HUES6 (cell line): ENCODE results near the gene PIGS.

Experiments
- H3K27ac ChIP-seq: 2 replicates; pipeline ENCODE4 v1.7.0; 2013; ENCODE audit warnings: low read depth, mild to moderate bottlenecking, low read length, inconsistent platforms
- H3K27me3 ChIP-seq: 2 replicates; pipeline ENCODE4 v1.6.1; 2013; ENCODE audit warnings: low read length; ENCODE audit not compliant: control insufficient read depth, insufficient read depth
- H3K36me3 ChIP-seq: 2 replicates; pipeline ENCODE4 v1.6.1; 2013; ENCODE audit warnings: low read length; ENCODE audit not compliant: control insufficient read depth, insufficient read depth
- H3K4me1 ChIP-seq: 2 replicates; pipeline ENCODE4 v1.6.1; 2013; ENCODE audit warnings: low read length; ENCODE audit not compliant: control insufficient read depth, insufficient read depth
- H3K4me3 ChIP-seq: 2 replicates; pipeline ENCODE4 v1.5.1; 2013; ENCODE audit warnings: low read depth, low read length
- H3K9ac ChIP-seq: one replicate; pipeline ENCODE4 v1.6.1; 2013; ENCODE audit warnings: mild to moderate bottlenecking, low read length
- H3K9me3 ChIP-seq: 2 replicates; pipeline ENCODE4 v1.6.1; 2013; ENCODE audit warnings: low read depth, low read length; ENCODE audit not compliant: control insufficient read depth, insufficient read depth

The PIGS gene

GRCh38 chr17:28538296-28538895 is 32.9 kb downstream of the PIGS start:
- Histone ChIP-seq H3K36me3 (no peaks in the 10 kb centered on the region), H3K9me3 (no peaks in the 10 kb centered on the region), H3K4me3 (no peak overlapping the region), H3K27me3 (no peaks in the 10 kb centered on the region), H3K4me1 (no peaks in the 10 kb centered on the region), H3K9ac (no peak overlapping the region), H3K27ac (no peak overlapping the region)

- no peak overlapping the region for H3K4me3 ChIP-seq
- no peak overlapping the region for H3K9ac ChIP-seq
- H3K27ac ChIP-seq, result no peak overlapping the region
- 0 out of 2 replicates have a peak, but pooled peaks cover 5% of the 10 kb centered on the region for H3K4me1 ChIP-seq
- H3K36me3 ChIP-seq, result no peaks in the 10 kb centered on the region
- H3K27me3 ChIP-seq, result no peaks in the 10 kb centered on the region
- no peaks in the 10 kb centered on the region for H3K9me3 ChIP-seq
Measured at GRCh38 chr17:28537219-28537610, 34.1 kb downstream of the PIGS start.

GRCh38 chr17:28536532-28537218 is 34.6 kb downstream of the PIGS start:
- Histone ChIP-seq H3K27me3 (no peaks in the 10 kb centered on the region), H3K36me3 (no peaks in the 10 kb centered on the region), H3K4me1 (0 out of 2 replicates have a peak, but pooled peaks cover 5% of the 10 kb centered on the region), H3K4me3 (no peak overlapping the region), H3K27ac (no peak overlapping the region), H3K9me3 (no peaks in the 10 kb centered on the region), H3K9ac (no peak overlapping the region)

- Histone ChIP-seq H3K9me3 (no peaks in the 10 kb centered on the region), H3K36me3 (no peaks in the 10 kb centered on the region), H3K4me1 (0 out of 2 replicates have a peak, but pooled peaks cover 5% of the 10 kb centered on the region), H3K9ac (no peak overlapping the region), H3K27ac (no peak overlapping the region), H3K4me3 (no peak overlapping the region), H3K27me3 (peaks cover 3% of the 10 kb centered on the region; the same call in 1 of the 2 replicates)
Measured at GRCh38 chr17:28534740-28535375, 36.5 kb downstream of the PIGS start.

GRCh38 chr17:28533091-28533807 is 38.1 kb downstream of the PIGS start:
- Histone ChIP-seq H3K27ac (no peak overlapping the region), H3K4me3 (no peak overlapping the region), H3K27me3 (peaks cover 3% of the 10 kb centered on the region; the same call in 1 of the 2 replicates), H3K9ac (no peak overlapping the region), H3K4me1 (0 out of 2 replicates have a peak, but pooled peaks cover 5% of the 10 kb centered on the region), H3K9me3 (no peaks in the 10 kb centered on the region), H3K36me3 (no peaks in the 10 kb centered on the region)

GRCh38 chr17:28532050-28532960 is 39.0 kb downstream of the PIGS start:
- 0 out of 2 replicates have a peak, but pooled peaks cover 5% of the 10 kb centered on the region for H3K4me1 ChIP-seq
- no peak overlapping the region for H3K27ac ChIP-seq
- no peak overlapping the region for H3K9ac ChIP-seq
- H3K4me3 ChIP-seq, result no peak overlapping the region
- peaks cover 3% of the 10 kb centered on the region; the same call in 1 of the 2 replicates for H3K27me3 ChIP-seq
- no peaks in the 10 kb centered on the region for H3K36me3 ChIP-seq
- no peaks in the 10 kb centered on the region for H3K9me3 ChIP-seq

GRCh38 chr17:28530926-28531325 is 40.4 kb downstream of the PIGS start:
- no peaks in the 10 kb centered on the region for H3K9me3 ChIP-seq
- H3K4me1 ChIP-seq, result 0 out of 2 replicates have a peak, but pooled peaks cover 5% of the 10 kb centered on the region
- no peak overlapping the region for H3K4me3 ChIP-seq
- peaks cover 3% of the 10 kb centered on the region; the same call in 1 of the 2 replicates for H3K27me3 ChIP-seq
- H3K9ac ChIP-seq, result no peak overlapping the region
- no peaks in the 10 kb centered on the region for H3K36me3 ChIP-seq
- H3K27ac ChIP-seq, result no peak overlapping the region

- Histone ChIP-seq H3K4me3 (no peak overlapping the region), H3K36me3 (no peaks in the 10 kb centered on the region), H3K27me3 (peaks cover 3% of the 10 kb centered on the region; the same call in 1 of the 2 replicates), H3K4me1 (peaks cover 7% of the 10 kb centered on the region; the same call in 1 of the 2 replicates), H3K9me3 (no peaks in the 10 kb centered on the region), H3K9ac (no peak overlapping the region), H3K27ac (no peak overlapping the region)
Measured at GRCh38 chr17:28530250-28530649, 41.1 kb downstream of the PIGS start.

GRCh38 chr17:28529013-28529400 is 42.3 kb downstream of the PIGS start:
- Histone ChIP-seq H3K9ac (no peak overlapping the region), H3K9me3 (no peaks in the 10 kb centered on the region), H3K4me1 (peaks cover 10% of the 10 kb centered on the region; the same call in 1 of the 2 replicates), H3K27me3 (peaks cover 3% of the 10 kb centered on the region; the same call in 1 of the 2 replicates), H3K36me3 (no peaks in the 10 kb centered on the region), H3K27ac (no peak overlapping the region), H3K4me3 (no peak overlapping the region)
